ENCODE data around the gene PRCP.

DNA sequence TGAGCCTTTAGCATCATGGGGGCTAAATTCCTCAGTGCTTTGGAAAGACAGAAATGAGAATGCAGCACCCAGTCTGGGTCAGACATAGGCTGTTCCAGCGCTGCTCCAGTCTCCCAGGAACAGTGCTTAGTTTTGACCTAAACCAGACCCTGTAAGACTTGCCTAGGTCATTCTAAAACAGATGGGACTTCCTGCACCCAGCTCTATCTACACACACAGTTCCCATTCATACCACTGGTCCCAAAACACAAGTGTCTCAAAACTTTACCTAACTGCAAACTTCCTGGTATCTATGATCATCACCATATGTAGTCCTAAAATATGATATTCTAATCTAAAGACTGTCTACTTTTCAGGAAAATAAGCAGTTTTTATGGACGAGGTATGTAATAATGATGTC lies 37.9 kb downstream of the PRCP start:
- no peak for TF ChIP-seq POLR2A (IDR thresholded peaks at IDR 0.05; ENCODE audit: low read length)
- no peak for TF ChIP-seq GATA1 (IDR thresholded peaks at IDR 0.05; ENCODE audit: low read depth, low read length)
